Measurements from ENCODE around the gene UNC5A. TPM values are rescaled to one million over a fixed set of nuclear protein-coding genes. Genes with fewer than 3 reads are reported as not detected.

The UNC5A gene
- polyA plus RNA-seq, 1 donor: 1.1 TPM

DNA sequence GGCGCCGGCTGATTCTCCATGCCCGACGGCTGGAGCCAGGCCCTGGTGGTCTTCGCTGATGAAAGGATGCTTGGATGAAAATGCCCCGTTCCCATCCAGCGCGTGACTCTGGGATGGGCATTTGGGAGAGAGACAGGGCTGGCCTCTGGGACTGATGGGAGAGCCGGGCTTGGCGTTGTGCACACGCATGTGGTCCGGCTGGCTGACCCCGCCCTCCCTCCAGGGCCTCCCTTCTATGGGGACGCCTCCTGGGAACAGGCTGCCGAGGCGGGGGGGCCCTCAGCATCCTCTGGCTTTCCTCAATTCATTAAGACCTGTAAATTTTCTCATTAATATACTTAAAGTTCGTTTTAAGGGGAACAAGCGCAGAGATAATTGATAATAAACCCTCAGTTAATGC is 36.8 kb downstream of the UNC5A start:
- DNase-seq: no peak

DNA sequence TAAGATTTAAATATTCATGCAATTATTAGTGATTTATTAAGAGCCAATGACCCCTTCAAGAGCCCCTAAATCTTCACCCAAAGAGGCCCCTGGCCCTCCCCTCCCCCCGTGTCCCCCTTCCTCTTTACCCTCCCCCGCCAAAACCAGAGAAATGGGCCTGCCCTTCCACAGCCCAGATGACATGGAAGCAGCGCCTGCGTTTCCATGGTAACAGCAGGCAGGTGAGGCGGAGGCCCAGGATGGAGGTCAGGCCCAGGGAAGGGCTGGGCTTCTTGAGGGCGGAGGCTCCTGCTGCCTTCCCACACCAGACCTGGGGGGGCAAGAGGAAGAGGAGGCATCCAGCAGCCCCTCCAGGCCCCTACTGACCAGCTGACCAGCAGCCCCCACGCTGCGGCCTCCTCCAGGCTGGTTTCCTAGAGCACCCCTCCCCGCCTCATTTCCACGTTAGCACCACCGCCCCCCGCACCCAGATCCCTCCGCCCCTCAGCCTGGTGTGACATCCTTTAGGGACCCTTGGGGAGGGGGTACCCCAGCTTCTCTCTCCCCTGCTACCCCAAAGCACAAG is 37.4 kb downstream of the UNC5A start:
- DNase-seq: no peak

DNA sequence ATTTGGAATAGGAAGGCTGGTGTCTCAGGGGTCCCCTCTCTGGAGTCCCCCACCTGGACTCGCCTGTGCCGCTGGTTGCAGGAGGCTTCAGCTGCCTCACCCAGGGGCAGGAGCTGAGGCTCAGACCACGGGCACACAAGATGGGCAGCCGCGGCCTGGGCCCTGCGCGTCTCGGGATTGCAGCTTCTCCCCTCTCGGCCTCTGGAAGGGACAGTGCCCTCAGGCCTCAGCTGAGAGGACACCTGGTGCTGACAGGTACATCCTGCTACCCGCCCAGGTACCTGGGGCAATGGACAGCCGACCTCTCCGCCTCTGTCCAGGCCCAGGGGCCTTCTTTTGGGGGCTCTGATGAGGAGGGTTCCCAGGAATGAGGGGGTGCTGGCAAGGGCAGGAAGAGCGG is 38.3 kb downstream of the UNC5A start:
- no peak for DNase-seq

DNA sequence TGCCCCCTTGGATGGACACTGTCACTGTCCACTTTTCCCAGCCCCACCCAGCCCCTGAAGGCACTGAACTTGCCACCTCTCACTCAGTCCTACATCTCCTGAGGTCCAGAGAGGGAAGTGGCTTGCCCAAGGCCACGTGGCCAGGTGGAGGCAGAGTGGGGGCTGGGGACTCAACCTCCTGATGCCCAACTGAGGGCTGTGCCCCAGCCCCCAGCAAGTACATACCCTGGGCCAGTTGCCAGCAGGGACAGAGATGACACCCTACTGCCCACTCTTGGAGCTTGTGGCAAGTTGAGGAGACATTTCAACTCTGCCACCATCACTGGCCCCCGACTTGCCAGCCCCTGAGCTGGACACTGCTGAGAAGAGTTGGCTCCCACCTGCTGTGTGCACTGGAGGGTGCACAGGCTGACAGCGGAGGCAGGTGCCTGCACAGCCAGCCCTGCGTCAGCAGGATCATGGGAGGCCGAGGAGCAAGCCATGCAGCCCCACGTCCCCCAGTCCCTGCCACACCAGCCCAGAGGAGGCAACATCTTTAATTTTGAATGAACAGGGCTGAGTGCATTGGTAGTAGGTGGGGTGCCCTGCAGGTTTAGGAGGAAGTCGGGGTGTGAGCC is 39.4 kb downstream of the UNC5A start:
- no peak for DNase-seq

DNA sequence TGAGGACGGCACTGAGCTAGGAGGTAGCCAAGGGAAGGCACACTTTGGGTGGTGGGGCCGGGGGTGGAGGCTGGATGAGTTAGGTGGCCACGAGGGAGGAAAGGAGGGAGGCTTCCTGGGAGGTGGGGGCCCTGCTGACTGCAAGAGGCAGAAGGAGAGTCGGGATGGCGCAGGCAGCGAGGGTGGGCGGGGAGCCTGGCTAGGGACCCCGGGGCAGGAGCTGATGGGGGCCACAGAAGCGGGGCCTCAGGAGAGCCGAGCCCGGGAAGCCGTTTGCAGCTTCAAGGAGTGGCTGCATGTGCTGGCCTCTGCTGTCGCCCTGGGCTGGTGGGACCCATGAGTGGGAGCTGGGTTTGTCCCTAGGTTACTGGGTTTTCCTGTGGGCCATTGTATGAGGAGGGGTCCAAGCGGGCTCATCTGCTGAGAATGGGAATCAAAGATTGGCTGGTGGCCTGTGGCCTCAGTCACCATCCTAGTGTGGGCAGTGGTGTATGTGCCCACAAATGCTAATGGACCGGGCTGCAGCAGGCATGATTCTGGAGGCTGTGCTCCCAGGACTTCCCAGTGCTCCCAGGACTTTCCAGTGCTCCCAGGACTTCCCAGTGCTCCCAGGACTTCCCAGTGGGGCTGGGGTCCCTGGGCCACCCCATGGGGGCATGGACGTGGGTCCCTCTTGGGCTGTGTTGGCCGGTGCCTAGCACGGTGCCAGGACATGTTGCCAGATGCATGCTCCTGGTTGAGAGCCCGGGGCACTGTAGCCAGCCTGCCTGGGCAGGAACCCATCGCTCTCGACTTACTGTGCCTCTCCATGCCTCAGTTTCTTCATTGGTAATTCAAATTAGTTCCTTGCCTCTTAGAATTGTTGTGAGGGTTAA is 40.2 kb downstream of the UNC5A start:
- DNase-seq: no peak

DNA sequence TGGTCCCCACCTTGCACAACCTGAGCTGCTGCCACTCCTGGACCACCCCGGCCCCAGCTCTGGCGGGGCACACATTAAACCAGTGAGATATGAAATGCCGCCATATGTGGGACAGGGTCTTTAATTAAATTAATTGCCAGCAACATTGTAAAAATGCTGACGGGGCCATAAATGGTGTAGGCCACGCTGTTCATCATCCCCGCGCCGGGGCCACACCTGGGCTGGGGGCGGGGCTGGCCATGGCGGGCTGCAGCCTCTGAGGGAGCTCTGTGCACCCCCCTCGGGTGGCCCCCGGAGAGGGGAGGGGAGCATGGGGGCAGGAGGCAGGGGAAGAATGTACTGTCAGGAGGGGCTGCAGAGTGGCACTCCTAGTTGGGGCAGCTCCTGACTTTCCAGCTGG is 41.0 kb downstream of the UNC5A start:
- no peak for DNase-seq

DNA sequence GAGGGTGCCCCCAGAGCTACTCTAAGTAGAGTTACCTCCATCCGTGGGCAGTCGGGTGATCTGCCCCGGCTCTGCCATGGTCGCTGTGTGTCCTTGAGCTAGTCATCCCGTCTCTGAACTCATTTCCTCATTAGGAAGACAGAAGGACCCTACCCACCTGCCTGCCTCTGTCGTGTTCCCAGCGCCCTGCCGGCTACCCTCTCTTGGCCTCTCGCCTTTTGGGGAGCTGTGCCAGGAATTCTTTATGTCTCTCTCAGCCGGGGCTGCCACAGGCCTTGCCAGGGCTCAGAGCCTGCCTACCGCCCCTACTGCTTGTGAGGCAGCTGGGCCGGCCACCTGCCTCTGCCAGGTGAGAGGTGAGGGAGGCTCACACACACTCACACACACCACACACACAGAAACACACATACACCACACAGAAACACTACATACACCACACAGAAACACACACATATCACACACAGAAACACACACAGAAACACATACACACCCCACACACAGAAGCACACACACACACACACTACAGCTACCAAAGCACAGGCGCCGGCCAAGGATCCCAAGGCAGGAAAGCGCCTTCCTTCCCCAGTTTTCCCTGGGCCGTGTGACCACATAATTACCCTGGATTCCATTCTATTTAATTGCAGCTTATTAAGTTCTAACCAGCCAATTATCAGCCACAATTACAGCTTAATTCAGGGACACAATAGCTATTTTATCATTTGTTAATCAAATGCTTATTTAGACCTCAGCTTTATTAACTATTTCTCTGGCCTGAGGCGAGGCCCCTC is 41.7 kb downstream of the UNC5A start:
- DNase-seq: no peak

DNA sequence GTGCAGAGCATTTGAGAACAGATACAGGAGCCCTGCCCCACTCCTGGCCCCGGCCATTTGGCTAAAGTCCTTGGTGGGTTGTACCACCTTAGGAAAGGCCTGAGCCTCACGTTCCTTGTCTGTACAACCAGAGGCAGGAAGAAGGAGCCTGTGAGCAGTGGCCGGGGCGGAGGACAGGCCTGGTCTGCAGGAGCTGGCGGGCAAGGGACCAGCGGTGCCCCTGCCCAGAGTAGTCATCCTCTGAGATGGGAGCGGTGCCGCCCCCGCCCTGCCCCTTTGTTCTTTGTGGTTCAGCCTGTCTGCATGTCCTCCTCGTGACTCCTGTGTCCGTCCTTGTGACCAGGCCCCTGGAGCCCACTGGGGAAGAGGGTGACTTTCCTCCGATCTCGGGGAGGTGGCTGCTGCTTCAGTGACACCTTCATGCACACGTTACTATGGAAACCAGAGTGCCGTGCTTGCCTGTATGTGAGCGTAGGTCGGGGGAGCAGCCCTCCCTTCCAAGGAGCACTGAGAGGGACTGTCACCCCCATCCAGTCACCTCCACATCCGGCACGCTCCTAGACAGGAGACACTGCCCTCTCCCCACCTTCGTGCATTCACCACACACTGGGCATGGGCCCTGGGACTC is 42.9 kb downstream of the UNC5A start:
- DNase-seq: no peak

DNA sequence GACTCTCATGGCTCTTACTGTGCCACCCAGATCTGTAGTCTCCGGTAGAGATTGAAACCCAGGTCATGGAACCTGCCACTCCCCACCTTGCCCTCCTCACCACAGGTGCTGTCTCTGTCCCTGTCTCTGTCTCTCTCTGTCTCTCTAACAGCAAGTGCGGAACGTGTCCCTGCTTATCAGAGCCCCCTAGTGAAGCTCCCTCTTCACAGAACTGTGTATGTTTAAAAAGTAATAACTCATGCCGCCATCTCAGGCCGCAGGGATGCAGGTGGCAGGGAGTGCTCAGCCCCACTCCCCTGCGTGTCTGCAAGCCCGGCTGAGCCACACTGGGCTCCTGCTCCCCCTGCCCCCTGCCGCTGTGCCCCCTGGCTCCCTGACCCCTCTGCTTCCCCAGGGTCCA is 43.8 kb downstream of the UNC5A start:
- no peak for DNase-seq

DNA sequence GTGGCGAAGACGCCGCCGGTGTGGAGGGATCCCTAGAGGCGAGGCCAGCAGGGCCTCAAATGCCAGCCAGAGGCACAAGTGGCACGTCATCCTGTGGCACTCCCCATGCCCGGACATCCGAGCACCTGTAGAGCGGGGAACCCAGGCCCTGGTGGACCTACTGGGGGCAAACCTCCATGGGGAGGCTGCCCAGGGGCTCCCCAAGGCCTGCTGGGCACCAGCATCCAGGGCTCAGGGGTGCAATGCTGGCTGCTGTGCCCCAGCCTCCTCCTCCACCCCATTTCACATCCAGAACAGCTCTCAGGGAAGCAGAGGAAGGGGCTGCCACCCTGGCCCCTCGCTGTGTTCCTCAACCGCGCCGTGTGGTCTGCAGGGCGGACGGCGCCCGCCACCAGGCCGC is 45.2 kb downstream of the UNC5A start:
- DNase-seq: no peak

DNA sequence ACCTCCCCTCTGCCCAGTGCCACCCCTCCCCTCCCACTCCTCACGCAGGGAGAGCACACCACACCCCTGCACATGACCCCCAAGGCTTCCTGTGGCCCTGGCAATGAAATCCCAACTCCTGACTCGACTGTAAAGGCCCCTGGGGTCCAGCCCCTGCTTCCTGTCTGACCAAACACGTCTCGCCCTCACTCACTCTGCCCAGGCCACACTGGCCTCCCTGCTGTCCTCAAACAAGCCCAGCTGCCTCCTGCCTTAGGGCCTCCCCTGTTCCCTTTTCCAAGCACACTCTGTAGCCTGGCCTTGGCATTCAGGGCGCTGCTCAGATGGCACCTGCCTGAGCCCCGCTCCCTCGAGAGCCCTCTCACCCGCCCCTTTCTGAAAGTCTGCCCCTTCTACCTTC is 46.4 kb downstream of the UNC5A start:
- DNase-seq: no peak

DNA sequence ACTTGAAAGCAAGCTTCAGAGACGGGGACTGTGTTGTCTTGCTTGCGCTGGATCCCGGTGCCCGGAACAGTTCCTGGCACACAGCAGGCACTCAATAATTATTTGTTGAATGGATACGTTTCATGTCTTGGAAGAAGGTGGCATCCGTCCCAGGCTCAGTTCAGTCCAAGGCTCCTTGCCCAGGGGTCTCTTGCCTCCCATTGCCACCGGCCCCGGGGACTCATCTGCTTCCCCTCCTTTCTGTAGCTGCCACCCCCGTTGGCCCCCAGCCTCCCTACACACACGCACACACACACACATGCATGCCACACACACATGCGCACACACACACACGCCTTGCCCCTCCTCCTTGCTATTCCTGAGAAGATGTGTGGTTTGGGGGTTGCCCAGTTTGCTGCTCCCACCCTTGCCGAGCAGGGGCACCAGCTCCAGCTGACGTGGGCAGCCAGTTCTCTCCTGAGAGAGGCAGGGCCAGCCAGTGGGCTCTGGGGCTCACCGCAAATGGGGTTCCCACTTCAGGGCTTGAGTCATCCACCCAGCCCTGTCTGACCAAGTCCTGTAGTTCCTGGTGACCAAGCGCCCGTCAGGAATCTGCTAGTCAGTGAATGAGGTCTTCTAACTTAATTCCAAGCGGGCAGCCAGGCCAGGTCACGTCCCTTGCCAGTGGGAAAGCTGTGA is 47.0 kb downstream of the UNC5A start:
- no peak for DNase-seq

DNA sequence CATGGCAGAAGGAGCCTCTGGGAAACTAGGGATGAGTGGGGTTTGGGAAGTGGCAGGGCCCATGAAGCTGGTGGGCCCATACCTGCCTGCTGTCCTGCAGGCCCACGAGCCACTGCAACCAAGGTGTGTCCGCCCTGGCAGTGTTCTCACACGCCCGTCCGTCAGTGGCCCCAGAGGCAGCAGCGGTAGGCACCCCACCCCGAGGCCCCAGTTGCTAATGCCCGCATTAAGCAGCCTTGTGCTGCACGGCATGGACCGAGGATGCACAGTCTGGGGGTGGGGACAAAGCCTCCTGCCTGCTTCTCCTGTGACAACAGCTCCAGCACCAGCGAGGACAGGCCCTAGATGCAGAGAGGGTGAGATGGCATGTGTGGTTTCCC is 47.5 kb downstream of the UNC5A start:
- no peak for DNase-seq

DNA sequence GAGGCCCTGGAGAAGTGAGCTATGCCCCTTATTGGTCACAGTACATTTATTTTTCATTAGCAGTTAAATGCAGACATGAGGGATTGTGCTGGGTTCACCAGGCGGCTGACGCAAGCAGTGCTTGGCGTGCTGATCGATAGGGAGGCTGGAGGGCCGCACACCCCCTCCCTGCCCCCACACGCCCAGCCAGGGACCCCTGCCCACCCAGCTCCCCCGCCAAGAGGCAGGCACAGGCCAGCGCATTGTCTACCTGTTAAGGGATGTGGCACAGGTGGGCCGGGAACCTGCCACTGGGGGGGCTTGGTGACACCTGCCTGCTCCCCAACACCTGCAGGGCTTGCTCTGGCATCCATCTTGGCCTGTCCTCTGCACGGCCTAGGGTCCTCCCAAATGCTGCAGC is 49.6 kb downstream of the UNC5A start:
- DNase-seq: no peak

DNA sequence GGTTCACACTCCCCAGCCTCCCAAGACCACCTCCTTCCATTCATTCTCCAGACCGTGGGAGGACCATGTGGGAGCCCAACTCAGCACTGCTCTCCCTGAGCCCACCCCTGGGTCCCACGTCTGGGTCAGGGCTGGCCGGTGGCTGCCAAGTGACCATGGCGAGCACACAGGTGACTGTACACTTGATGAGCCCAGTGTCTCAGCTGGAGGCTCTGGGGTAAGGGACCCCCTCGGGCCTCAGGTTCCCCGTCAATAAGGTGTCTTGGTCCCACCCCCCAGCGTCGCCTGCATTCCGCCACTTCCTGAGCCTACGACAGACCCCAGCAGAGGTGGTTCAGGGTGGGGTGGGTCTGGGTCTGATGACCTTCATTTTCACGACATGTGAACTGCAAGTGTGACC is 50.0 kb downstream of the UNC5A start:
- DNase-seq: no peak

DNA sequence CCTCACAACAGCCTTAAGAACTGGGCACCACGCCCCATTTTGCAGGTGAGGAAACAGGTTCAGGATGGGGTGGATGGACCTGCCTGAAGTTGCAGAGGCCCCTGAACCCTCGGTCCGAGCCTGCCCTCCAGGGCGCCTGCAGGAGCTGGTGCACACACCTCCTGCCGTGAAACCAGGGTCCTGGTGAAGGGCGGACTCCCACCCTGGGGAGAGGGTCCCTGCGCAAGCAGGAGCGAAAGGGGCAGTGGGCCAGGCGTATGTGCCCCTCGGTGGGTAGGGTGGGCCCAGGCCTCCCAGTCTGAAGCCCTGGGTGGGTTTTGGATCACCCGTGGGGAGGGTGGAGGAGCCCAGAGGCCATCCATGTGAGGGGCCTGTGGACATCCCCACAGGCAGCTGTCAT is 50.9 kb downstream of the UNC5A start:
- no peak for DNase-seq

DNA sequence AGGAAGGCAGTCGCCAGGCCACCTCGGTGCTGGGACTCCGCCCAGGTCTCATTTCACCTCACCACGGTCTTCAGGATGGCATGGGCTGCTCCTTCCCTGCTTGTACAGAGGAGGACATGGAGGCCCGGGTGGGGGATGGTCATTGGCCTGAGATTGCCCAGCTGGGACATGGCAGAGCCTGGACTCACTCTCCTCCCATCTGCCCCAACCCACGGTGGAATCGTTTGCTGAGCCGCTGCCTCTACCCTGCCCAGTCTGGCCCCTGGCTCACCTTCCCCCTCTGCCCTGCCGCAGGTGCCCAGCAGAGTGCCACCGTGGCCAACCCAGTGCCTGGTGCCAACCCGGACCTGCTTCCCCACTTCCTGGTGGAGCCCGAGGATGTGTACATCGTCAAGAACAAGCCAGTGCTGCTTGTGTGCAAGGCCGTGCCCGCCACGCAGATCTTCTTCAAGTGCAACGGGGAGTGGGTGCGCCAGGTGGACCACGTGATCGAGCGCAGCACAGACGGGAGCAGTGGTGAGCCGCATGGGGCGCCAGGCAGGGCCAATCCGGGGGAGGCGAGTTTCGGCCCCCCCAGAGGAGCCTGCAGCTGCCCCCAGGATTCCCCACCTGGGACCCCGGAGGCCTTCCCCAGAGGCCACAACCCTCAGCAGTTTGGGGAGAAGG is 52.1 kb downstream of the UNC5A start:
- DNase-seq: no peak

DNA sequence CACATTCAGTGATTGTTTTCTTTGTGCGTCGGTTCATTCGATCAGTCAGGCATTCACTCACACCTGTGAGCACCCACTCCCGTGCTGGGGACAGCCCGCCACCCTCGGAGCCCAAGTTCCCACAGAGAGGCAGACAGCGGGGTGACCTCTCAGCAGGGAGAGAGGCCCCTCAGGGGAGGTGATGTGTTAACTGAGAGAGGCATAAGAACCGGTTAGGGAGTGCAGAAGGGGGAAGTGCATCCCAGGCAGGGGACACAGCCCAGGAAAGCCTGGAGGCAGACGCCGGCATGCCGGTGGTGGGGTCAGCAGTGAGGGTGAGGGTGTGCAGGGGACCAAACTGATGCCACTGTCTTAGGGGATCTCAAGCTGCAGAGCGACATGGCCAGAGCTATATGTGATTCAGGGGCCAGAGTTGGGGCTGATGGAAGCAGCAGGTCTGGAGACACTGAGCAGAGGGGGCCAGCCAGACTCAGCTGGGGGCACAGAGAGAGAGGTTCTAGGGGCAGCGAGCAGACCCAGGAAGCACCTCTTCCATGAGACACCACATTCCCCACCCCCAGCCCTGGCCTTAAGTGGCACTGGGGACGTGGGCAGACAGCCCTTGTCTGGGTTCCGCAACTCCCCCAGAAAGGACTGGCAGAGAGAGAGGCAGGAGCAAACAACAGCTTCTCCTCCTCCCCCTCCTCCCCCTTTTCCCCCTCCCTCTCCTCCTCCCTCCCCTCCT is 52.8 kb downstream of the UNC5A start:
- no peak for DNase-seq

DNA sequence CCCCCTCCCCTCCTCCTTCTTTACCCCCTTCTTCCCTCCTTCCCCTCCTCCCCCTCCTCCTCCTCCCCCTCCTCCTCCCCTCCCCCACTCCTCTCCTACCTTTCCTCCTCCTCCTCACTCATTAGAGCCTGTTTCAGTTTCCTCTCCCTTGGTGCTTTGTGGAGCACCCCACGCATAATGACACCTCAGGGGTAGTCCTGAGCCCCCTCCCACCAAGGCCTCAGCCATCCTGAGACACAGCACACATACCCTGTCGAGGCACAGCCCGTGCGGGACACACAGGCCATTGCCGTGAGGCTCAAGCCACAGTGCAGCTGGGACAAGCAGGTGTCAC is 53.4 kb downstream of the UNC5A start:
- DNase-seq: no peak

DNA sequence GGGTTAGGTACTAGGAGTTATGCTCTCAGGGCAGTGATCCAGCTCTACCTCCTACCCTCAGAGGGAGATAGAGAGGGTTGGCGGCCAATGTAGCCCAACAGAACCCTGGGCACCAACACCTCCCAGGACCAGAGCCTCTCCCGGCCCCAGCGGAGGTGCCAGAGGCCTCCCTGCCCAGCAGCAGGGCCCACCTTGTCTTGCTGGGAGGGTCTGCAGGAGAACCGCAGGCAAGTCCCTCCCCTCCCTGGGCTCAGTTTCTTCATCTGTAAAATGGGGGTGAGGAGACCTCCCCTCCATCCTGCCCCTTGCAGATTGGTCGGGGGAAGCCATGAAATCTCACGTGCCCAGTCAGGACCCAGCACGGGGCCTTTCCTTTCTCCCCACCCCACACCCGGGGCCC is 54.4 kb downstream of the UNC5A start:
- no peak for DNase-seq

DNA sequence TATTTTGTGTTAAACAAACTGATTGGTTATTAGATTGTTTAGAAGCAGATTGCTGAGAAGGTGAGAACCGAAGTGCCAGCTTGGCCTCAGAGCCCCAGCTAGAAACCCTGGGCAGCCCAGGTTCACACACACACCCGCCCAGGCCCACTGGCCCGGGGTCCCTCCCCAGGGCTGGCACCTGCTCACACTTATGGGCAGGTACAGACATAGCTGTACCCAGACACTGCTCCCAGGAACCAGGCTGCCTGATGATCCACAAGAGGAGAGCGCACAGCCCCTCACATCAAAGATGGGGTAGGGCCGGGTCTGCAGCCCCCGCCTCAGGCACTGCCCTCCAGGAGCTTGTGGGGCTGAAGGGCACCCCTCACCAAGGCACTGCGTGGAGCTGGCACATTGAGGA is 55.6 kb downstream of the UNC5A start:
- DNase-seq: no peak

All from hindlimb muscle (tissue), 1 donor.